ENCODE measurements around the gene SLC9A4. TPM values are rescaled to one million over a fixed set of nuclear protein-coding genes. Genes with fewer than 3 reads are reported as not detected.

SLC9A4 gene
- total RNA-seq, 1 experiment from 2014 or later = 0.07 TPM

DNA sequence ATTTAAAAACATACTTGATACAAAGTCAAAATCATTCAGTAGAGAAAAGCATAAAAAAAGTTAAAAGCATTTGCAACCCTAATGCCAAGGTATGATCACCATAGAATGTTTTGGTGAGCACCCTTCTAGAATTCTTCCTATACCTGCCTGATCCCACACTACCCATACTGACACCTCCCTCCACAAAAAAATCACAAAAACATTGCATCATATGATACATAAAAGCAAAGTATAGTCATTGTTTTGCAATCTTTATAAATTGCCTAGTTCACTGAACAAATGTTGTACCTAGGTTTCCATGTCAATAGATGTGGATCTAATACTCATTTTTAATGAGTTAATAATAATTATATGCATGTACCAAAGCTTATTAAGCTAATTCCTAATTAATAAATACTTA, 54.1 kb downstream of the SLC9A4 start:
- no peaks in the 10 kb centered on the region for H3K4me1 ChIP-seq (ENCODE audit: control insufficient read depth in 1 of 2, insufficient read depth in 2 of 2, low read length in 2 of 2)
- no peaks in the 10 kb centered on the region for H3K79me2 ChIP-seq (ENCODE audit: insufficient read depth, low read length)
- no peak overlapping the region for H2AFZ ChIP-seq (ENCODE audit: low read depth, low read length, poor library complexity, severe bottlenecking)
- ChIA-PET RAD21 (ENCODE audit: low non-redundant PET in 1 of 2, low total read pairs in 2 of 2, uncharacterized antibody in 2 of 2, unreplicated experiment in 2 of 2) (no interaction called here), CTCF (no interaction called here), POLR2A (no interaction called here)
- no peak overlapping the region for H3K4me3 ChIP-seq (replicated peaks in 1 of 2; ENCODE audit: low read depth in 1 of 2, low read length in 2 of 2)
- H3K9me2 ChIP-seq (ENCODE audit: insufficient read depth) = no peaks in the 10 kb centered on the region
- no peaks in the 10 kb centered on the region for H3K9me3 ChIP-seq (ENCODE audit: control insufficient read depth in 1 of 2, insufficient read depth in 1 of 2, low read depth in 1 of 2, low read length in 2 of 2)
- H3K27ac ChIP-seq (ENCODE audit: low read depth, low read length) = no peak overlapping the region
- no TSS peak for BruUV-seq (replicated peaks)
- no peak overlapping the region for H3K9ac ChIP-seq (ENCODE audit: low read length)
- no peak for TF ChIP-seq FOSL1 (IDR thresholded peaks at IDR 0.05; ENCODE audit: low read depth)
- no peak for TF ChIP-seq SP1 (IDR thresholded peaks at IDR 0.05; ENCODE audit: low read depth)
- TF ChIP-seq POLR2A (IDR thresholded peaks at IDR 0.05; ENCODE audit: borderline replicate concordance, extremely low read depth, insufficient read depth, insufficient read length) = no peak
- no peak for TF ChIP-seq YY1 (IDR thresholded peaks at IDR 0.05; ENCODE audit: extremely low read depth, insufficient replicate concordance, low read depth, low read length)
- TF ChIP-seq, protein P1, sequence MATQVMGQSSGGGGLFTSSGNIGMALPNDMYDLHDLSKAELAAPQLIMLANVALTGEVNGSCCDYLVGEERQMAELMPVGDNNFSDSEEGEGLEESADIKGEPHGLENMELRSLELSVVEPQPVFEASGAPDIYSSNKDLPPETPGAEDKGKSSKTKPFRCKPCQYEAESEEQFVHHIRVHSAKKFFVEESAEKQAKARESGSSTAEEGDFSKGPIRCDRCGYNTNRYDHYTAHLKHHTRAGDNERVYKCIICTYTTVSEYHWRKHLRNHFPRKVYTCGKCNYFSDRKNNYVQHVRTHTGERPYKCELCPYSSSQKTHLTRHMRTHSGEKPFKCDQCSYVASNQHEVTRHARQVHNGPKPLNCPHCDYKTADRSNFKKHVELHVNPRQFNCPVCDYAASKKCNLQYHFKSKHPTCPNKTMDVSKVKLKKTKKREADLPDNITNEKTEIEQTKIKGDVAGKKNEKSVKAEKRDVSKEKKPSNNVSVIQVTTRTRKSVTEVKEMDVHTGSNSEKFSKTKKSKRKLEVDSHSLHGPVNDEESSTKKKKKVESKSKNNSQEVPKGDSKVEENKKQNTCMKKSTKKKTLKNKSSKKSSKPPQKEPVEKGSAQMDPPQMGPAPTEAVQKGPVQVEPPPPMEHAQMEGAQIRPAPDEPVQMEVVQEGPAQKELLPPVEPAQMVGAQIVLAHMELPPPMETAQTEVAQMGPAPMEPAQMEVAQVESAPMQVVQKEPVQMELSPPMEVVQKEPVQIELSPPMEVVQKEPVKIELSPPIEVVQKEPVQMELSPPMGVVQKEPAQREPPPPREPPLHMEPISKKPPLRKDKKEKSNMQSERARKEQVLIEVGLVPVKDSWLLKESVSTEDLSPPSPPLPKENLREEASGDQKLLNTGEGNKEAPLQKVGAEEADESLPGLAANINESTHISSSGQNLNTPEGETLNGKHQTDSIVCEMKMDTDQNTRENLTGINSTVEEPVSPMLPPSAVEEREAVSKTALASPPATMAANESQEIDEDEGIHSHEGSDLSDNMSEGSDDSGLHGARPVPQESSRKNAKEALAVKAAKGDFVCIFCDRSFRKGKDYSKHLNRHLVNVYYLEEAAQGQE (IDR thresholded peaks at IDR 0.05; ENCODE audit: low read depth) = no peak
- ATAC-seq (no peak), DNase-seq (ENCODE audit: low read depth, low spot score) (no peak)
- no peak overlapping the region for H3K4me2 ChIP-seq (ENCODE audit: low read length)
- intact Hi-C loops (cut with micrococcal nuclease) = no loop called here
- no peaks in the 10 kb centered on the region for H3K36me3 ChIP-seq (ENCODE audit: control insufficient read depth in 1 of 2, insufficient read depth in 2 of 2, low read length in 2 of 2)
- no peaks in the 10 kb centered on the region for H4K20me1 ChIP-seq (ENCODE audit: insufficient read depth)
- no peaks in the 10 kb centered on the region for H3K27me3 ChIP-seq (ENCODE audit: insufficient read depth, low read length)

- ATAC-seq (no peak), DNase-seq (ENCODE audit: low read depth, low spot score) (no peak)
- Histone ChIP-seq H2AFZ (ENCODE audit: low read depth, low read length, poor library complexity, severe bottlenecking) (no peak overlapping the region), H3K9me3 (ENCODE audit: control insufficient read depth in 1 of 2, insufficient read depth in 1 of 2, low read depth in 1 of 2, low read length in 2 of 2) (no peaks in the 10 kb centered on the region), H3K79me2 (ENCODE audit: insufficient read depth, low read length) (no peaks in the 10 kb centered on the region), H3K27ac (ENCODE audit: low read depth, low read length) (no peak overlapping the region), H3K4me3 (replicated peaks in 1 of 2; ENCODE audit: low read depth in 1 of 2, low read length in 2 of 2) (no peak overlapping the region), H3K9ac (ENCODE audit: low read length) (no peak overlapping the region), H3K36me3 (ENCODE audit: control insufficient read depth in 1 of 2, insufficient read depth in 2 of 2, low read length in 2 of 2) (no peaks in the 10 kb centered on the region), H3K4me1 (ENCODE audit: control insufficient read depth in 1 of 2, insufficient read depth in 2 of 2, low read length in 2 of 2) (no peaks in the 10 kb centered on the region), H4K20me1 (ENCODE audit: insufficient read depth) (no peaks in the 10 kb centered on the region), H3K27me3 (ENCODE audit: insufficient read depth, low read length) (no peaks in the 10 kb centered on the region), H3K4me2 (ENCODE audit: low read length) (no peak overlapping the region), H3K9me2 (ENCODE audit: insufficient read depth) (no peaks in the 10 kb centered on the region)
- ChIA-PET RAD21 (ENCODE audit: low non-redundant PET in 1 of 2, low total read pairs in 2 of 2, uncharacterized antibody in 2 of 2, unreplicated experiment in 2 of 2) (no interaction called here), POLR2A (no interaction called here), CTCF (no interaction called here)
- intact Hi-C loops (cut with micrococcal nuclease) = no loop called here
- BruUV-seq (replicated peaks) = no TSS peak
- TF ChIP-seq SRF (IDR thresholded peaks at IDR 0.05; ENCODE audit: low read depth) (no peak), ZFX (IDR thresholded peaks at IDR 0.05) (no peak), YY1 (IDR thresholded peaks at IDR 0.05; ENCODE audit: extremely low read depth, insufficient replicate concordance, low read depth, low read length) (no peak), EGR1 (IDR thresholded peaks at IDR 0.05; ENCODE audit: low read depth) (no peak), RAD21 (IDR thresholded peaks at IDR 0.05; ENCODE audit: low read depth) (no peak), CEBPB (IDR thresholded peaks at IDR 0.05; ENCODE audit: low read depth) (no peak), SP1 (IDR thresholded peaks at IDR 0.05; ENCODE audit: low read depth) (no peak), POLR2A (IDR thresholded peaks at IDR 0.05; ENCODE audit: borderline replicate concordance, extremely low read depth, insufficient read depth, insufficient read length) (no peak), ZBTB33 (IDR thresholded peaks at IDR 0.05; ENCODE audit: extremely low read depth, insufficient replicate concordance, low read length) (no peak)
- TF ChIP-seq, protein P2, sequence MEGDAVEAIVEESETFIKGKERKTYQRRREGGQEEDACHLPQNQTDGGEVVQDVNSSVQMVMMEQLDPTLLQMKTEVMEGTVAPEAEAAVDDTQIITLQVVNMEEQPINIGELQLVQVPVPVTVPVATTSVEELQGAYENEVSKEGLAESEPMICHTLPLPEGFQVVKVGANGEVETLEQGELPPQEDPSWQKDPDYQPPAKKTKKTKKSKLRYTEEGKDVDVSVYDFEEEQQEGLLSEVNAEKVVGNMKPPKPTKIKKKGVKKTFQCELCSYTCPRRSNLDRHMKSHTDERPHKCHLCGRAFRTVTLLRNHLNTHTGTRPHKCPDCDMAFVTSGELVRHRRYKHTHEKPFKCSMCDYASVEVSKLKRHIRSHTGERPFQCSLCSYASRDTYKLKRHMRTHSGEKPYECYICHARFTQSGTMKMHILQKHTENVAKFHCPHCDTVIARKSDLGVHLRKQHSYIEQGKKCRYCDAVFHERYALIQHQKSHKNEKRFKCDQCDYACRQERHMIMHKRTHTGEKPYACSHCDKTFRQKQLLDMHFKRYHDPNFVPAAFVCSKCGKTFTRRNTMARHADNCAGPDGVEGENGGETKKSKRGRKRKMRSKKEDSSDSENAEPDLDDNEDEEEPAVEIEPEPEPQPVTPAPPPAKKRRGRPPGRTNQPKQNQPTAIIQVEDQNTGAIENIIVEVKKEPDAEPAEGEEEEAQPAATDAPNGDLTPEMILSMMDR (IDR thresholded peaks at IDR 0.05 in 2 of 3, conservative IDR thresholded peaks at IDR 0.05 in 1 of 3; ENCODE audit: borderline replicate concordance in 1 of 3, insufficient read depth in 1 of 3, low read depth in 2 of 3, low read length in 2 of 3) = no peak
- TF ChIP-seq, protein P3, sequence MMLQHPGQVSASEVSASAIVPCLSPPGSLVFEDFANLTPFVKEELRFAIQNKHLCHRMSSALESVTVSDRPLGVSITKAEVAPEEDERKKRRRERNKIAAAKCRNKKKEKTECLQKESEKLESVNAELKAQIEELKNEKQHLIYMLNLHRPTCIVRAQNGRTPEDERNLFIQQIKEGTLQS (IDR thresholded peaks at IDR 0.05) = no peak
Measured at GRCh38 chr2:102538491-102538890, 65.5 kb downstream of the SLC9A4 start.
